ENCODE data around the gene ACOT12. TPM values are rescaled to one million over a fixed set of nuclear protein-coding genes. Genes with fewer than 3 reads are reported as not detected.

ACOT12 gene
- total RNA-seq (2022; extraction: Qiagen RNA extraction): 0.16 to 0.35 TPM in 2 of 5 replicates, not detected in the others

GRCh38 chr5:81393783-81394718 lies at the start of gene ACOT12:
Gene ACOT12 (minus strand): TSS chr5:81394134. CDS start chr5:81394114, 20 bp downstream.

GRCh38 chr5:81301271-81302015 lies 92.5 kb downstream of the ACOT12 start, which contains the start of gene ZCCHC9:
Gene ZCCHC9 (plus strand): TSS chr5:81301587. CDS start chr5:81304758, 3,171 bp downstream.

Other genes starting within 250 kb of the ACOT12 start
- gene CKMT2, start 160.8 kb downstream of the ACOT12 start, total RNA-seq (2022; extraction: Qiagen RNA extraction): not detected in 5 replicates
- 26.2 to 30.4 TPM (median 26.8 TPM) in 5 replicates for gene ZCCHC9, start 92.5 kb downstream of the ACOT12 start, total RNA-seq (2022; extraction: Qiagen RNA extraction)

Measured in A549 treated with CORT108297 at 1 μM for 4 hours (cell line).